ENCODE data around the gene TPSG1.

TPSG1 gene

DNA sequence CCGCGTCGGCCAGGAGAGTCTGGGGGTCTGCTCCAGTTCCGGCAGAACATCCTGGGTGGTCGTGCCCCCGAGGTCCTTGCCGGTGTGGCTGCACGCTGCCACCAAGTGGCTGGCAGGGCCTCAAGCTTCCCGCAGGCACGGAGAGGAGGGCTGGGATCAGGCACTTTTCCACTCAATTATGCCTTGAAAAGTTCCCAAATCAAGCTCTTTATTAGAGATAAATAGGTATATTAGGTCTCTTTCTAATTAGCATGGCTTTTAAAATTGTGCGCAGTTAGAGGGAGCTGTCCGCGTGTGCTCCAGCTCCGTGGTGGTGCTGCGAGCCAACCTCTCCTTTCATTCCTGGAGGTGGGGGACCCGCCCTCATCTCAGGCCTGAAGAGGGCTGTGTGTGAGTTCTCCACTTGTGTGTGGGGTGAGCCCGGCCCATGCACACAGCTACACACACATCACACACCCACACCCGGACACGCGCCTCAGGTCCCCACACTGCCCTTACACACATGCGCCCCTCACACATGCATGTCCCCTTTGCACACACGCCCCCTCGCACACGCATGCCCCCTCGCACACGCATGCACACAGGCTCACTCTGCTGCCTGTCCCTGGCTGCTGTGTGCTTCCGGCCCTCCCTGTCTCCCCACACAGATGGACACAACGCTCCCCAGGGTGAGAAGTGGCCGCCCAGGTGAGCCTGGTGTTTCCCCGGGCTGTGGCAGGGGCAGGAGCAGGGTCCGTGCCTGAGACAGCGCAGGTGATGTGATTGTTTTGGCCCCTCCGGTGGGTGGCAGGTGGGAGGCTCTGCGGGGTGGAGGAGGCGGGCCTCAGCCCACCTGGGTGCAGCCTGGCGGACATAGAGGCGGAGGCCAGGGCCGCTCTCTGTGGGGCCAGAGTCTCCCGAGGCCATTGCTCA, 43.4 kb downstream of the TPSG1 start:
- no peak for DNase-seq (ENCODE audit: low spot score)
- TF ChIP-seq, protein P1, sequence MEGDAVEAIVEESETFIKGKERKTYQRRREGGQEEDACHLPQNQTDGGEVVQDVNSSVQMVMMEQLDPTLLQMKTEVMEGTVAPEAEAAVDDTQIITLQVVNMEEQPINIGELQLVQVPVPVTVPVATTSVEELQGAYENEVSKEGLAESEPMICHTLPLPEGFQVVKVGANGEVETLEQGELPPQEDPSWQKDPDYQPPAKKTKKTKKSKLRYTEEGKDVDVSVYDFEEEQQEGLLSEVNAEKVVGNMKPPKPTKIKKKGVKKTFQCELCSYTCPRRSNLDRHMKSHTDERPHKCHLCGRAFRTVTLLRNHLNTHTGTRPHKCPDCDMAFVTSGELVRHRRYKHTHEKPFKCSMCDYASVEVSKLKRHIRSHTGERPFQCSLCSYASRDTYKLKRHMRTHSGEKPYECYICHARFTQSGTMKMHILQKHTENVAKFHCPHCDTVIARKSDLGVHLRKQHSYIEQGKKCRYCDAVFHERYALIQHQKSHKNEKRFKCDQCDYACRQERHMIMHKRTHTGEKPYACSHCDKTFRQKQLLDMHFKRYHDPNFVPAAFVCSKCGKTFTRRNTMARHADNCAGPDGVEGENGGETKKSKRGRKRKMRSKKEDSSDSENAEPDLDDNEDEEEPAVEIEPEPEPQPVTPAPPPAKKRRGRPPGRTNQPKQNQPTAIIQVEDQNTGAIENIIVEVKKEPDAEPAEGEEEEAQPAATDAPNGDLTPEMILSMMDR (IDR thresholded peaks at IDR 0.05; ENCODE audit: extremely low read depth, missing control alignments): no peak

DNA sequence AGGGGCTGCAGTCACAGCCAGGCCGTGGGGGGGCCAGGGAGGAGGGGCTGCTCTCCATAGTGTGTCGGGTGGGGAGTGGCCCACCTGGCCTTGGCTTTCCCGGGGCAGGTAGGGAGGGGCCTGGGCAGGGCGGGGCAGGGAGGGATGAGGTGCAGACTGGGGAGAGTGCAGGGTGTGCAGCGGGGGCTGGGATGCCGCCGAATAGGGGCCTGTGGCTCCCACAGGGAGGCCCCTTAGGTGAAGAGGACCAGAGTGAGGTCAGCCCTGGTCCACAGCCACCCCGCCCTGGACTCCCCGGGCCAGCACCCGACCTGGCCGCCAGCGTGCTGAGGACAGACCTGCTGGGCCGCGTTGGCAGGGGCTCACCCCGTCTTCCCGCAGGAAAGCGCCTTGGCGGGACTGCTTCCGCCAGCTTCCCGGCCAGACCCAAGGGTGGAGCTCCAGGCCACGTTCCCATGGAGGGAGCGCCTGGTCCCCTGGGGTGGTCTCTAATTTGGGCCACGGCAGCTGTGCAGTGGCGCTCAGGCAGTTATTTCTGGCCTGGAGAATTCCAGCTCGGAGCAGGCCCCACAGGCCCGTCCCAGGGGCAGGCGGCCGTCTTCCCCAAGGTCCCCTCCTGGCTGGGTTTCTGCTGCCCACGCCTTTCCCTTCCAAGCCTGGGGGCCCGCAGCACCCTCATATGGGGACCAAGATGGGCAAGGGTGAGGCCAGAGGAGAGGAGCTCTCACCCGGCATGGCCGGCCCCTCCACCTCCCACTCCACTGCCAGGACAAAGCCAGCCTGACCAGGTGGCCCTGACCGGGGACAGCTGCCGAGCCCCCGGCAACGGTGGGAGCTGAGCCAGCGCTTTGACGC, 44.3 kb downstream of the TPSG1 start:
- DNase-seq (ENCODE audit: low spot score): no peak
- TF ChIP-seq, protein P1 (IDR thresholded peaks at IDR 0.05; ENCODE audit: extremely low read depth, missing control alignments): no peak

DNA sequence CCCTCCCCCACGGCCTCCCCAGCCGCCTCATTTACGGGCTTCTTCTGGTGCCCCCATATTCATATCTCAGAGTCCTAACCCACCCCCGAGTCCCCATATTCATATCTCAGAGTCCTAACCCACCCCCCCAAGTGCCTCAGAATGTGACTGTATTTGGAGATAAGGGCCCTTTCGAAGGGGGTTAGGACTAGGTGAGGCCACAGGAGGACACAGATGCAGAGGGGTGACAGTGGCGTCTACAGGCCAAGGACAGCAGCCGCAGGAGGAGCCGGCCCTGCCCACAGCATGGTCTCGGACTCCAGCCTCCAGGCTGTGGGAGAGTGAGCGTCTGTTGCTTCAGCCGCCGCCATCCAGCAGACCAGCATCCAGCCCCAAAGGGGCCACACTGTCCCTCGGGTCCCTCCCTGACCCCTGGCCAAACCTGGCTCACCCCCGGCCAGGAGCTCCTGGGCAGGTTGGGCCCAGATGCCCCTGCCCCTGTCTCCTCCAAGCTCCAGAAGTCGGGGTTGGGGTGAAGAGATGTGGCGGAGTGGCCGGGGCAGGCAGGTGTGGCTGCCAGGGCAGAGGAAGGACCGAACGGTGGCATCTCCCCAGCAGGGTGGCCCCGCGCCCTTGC, 46.7 kb downstream of the TPSG1 start:
- DNase-seq (ENCODE audit: low spot score): no peak
- TF ChIP-seq, protein P1 (IDR thresholded peaks at IDR 0.05; ENCODE audit: extremely low read depth, missing control alignments): no peak

DNA sequence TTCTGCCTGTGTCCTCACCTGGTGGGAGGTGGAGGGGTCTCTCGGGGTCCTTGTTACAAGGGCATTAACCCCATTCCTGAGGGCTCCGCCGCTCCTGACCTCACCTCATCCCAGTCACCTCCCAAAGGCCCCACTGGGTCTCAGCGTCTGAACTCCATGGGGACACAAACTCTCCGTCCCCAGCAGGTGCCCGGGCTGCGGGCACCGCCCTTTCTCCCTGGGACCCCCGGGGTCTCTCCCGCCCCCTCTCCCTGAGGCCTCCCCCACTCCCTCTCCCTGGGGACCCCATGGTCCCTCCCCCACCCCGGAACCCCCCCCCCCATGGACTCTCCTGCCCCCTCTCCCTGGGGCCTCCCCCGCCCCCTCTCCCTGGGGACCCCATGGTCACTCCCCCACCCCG, 47.3 kb downstream of the TPSG1 start:
- DNase-seq (ENCODE audit: low spot score): no peak
- TF ChIP-seq, protein P1 (IDR thresholded peaks at IDR 0.05; ENCODE audit: extremely low read depth, missing control alignments): no peak

DNA sequence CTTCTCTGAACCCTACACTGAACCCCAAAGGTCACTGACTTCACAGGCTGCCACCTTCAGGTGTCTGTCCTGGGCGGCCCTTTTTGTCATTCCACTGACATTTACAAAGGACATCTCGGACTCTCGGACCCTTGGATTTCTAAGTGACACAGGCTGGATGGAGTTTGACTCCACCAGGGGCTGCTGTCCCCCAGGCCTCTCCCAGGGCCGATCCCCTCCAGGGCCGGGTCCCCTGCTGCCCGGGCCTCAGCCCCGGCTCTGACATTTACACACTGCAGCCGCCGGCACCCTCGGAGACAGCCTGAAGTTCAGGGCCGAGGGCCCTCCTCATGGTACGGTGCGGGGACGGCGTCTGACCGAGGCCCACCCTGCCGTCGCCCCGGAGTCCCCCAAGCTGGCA, 48.0 kb downstream of the TPSG1 start:
- TF ChIP-seq, protein P1 (IDR thresholded peaks at IDR 0.05; ENCODE audit: extremely low read depth, missing control alignments): no peak
- no peak for DNase-seq (ENCODE audit: low spot score)

DNA sequence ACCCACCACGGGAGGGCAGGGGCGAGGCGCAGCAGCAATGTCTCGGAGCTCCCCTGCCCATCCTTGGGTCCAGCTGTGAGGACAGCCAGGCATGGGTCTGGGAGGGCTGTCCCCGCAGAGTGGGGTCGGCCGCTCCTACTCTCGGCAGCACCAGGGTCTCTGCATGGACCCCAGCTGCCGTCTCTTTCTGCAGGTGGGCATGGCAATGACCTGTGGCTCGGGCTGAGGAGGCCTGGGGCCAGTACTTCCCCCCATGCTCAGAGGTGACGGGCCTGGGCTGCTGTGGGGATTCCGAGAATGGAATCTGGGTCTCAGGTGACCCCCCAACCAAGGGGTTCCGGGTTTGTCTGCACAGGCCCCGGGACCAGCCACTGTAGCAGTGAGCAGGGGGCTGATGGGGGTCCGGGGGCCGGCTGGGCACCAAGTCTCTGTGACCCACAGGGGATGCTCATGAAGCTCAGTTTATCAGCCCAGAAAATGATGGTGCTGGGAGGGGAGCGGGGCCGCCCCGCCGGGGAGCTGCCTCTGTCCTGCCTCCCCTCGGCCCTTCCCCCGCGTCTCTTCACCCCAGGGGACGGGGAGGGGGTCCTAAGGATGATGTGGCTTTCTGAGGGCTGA, 48.7 kb downstream of the TPSG1 start:
- DNase-seq (ENCODE audit: low spot score): no peak
- TF ChIP-seq, protein P1 (IDR thresholded peaks at IDR 0.05; ENCODE audit: extremely low read depth, missing control alignments): no peak

Data from GM20000 (cell line).